ENCODE data around the gene CD200R1L. TPM values are rescaled to one million over a fixed set of nuclear protein-coding genes. Genes with fewer than 3 reads are reported as not detected.

The CD200R1L gene
- total RNA-seq, 5 donors from 2014 or later (not counting 1 experiment from before 2014, with no cell fraction given): not detected

GRCh38 chr3:112847692-112848091, 1.0 kb upstream of the CD200R1L start:
- peaks cover 24 to 33% (median 25%) of the 10 kb centered on the region in 3 donors for H3K9me3 Mint-ChIP-seq
- no peaks in the 10 kb centered on the region for H3K36me3 ChIP-seq (ENCODE audit: control insufficient read depth in 2 of 2, extremely low read depth in 1 of 2, insufficient read depth in 1 of 2, low read length in 1 of 2)
- H3K27ac Mint-ChIP-seq: peak overlapping the region; percentile 62 to 83
- H3K27ac ChIP-seq (ENCODE audit: low read length): peak overlapping the region; percentile 70
- ChIA-PET CTCF (no interaction called here), POLR2A (interaction anchor here in 1 of 2 donors (1.0 kb wide), 1 partner anchor 74 kb away, joined by 3 read pairs; no protein-coding TSS in a partner anchor)
- no peaks in the 10 kb centered on the region for H3K27me3 Mint-ChIP-seq
- peaks cover 23% of the 10 kb centered on the region for H3K36me3 Mint-ChIP-seq
- 0% methylated on average over 1 of the region's 3 CpGs for WGBS (ENCODE audit: insufficient coverage)
- peak in 28 of 35 experiments; percentile 5 to 48 (median 30) for DNase-seq
- H3K27me3 ChIP-seq (replicated peaks in 1 of 2; ENCODE audit: control insufficient read depth in 2 of 2, extremely low read depth in 1 of 2, insufficient read depth in 2 of 2, low read length in 1 of 2): no peaks in the 10 kb centered on the region
- ATAC-seq (replicated peaks in 1 of 4): peak in 3 of 4 experiments; percentile 73 to 84 (median 76)
- no peaks in the 10 kb centered on the region for H3K9me3 ChIP-seq
- H3K4me3 Mint-ChIP-seq: peak overlapping the region; percentile 1 to 41 (median 31)
- peaks cover 2 to 15% of the 10 kb centered on the region in 2 experiments for H3K4me1 ChIP-seq (ENCODE audit: control insufficient read depth in 1 of 2, extremely low read depth in 1 of 2, insufficient read depth in 2 of 2, low read length in 2 of 2)
- H3K4me3 ChIP-seq (ENCODE audit: control insufficient read depth in 1 of 2, extremely low read depth in 1 of 2, low read length in 1 of 2): no peak overlapping the region
- H3K4me1 Mint-ChIP-seq: peaks cover 24 to 32% (median 31%) of the 10 kb centered on the region in 3 donors

GRCh38 chr3:112845772-112846171, 892 bp downstream of the CD200R1L start:
- Histone ChIP-seq H3K27ac (ENCODE audit: low read length) (no peak overlapping the region), H3K9me3 (no peaks in the 10 kb centered on the region), H3K4me1 (ENCODE audit: control insufficient read depth in 1 of 2, extremely low read depth in 1 of 2, insufficient read depth in 2 of 2, low read length in 2 of 2) (peaks cover 2 to 15% of the 10 kb centered on the region in 2 experiments), H3K36me3 (ENCODE audit: control insufficient read depth in 2 of 2, extremely low read depth in 1 of 2, insufficient read depth in 1 of 2, low read length in 1 of 2) (no peaks in the 10 kb centered on the region), H3K27me3 (replicated peaks in 1 of 2; ENCODE audit: control insufficient read depth in 2 of 2, extremely low read depth in 1 of 2, insufficient read depth in 2 of 2, low read length in 1 of 2) (no peaks in the 10 kb centered on the region), H3K4me3 (ENCODE audit: control insufficient read depth in 1 of 2, extremely low read depth in 1 of 2, low read length in 1 of 2) (no peak overlapping the region)
- H3K9me3 Mint-ChIP-seq: peaks cover 11 to 25% (median 12%) of the 10 kb centered on the region in 3 donors
- no CpG with 5 or more reads among the region's 1 CpG for WGBS (ENCODE audit: insufficient coverage)
- POLR2A ChIA-PET: no interaction called here
- CTCF ChIA-PET: no interaction called here
- DNase-seq (no peak), ATAC-seq (replicated peaks in 1 of 4) (no peak)
- peaks cover 8% of the 10 kb centered on the region for H3K36me3 Mint-ChIP-seq
- H3K27me3 Mint-ChIP-seq: no peaks in the 10 kb centered on the region
- H3K4me1 Mint-ChIP-seq: peaks cover 24 to 32% (median 31%) of the 10 kb centered on the region in 3 donors
- no peak overlapping the region for H3K4me3 Mint-ChIP-seq
- no peak overlapping the region for H3K27ac Mint-ChIP-seq

DNA sequence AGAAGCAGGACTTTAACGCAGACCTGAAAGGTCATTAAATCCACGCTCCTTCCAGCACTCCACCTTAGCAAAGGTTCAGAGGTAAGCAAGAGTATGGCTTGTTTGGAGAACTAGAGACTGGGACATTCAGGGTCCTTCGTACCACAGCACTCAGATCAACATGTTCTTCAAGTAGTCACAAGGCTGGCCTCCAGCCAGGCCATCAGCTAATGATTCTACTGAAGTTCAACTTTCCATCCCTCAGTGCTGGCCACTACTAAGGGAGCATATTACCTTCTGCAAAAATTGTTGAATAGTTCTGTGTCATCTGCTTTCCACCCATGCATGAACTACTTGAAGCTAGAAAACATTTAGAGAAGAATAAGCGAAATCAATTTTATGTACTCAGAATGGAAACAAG, 17.6 kb downstream of the CD200R1L start:
- Mint-ChIP-seq H3K4me1 (no peaks in the 10 kb centered on the region), H3K9me3 (no peaks in the 10 kb centered on the region), H3K36me3 (no peaks in the 10 kb centered on the region), H3K27ac (no peak overlapping the region), H3K4me3 (no peak overlapping the region), H3K27me3 (no peaks in the 10 kb centered on the region)
- CTCF ChIA-PET: no interaction called here
- no CpG with 5 or more reads among the region's 4 CpGs for WGBS (ENCODE audit: insufficient coverage)
- H3K4me3 ChIP-seq (ENCODE audit: control insufficient read depth in 1 of 2, extremely low read depth in 1 of 2, low read length in 1 of 2): no peak overlapping the region
- no peaks in the 10 kb centered on the region for H3K36me3 ChIP-seq (ENCODE audit: control insufficient read depth in 2 of 2, extremely low read depth in 1 of 2, insufficient read depth in 1 of 2, low read length in 1 of 2)
- no peaks in the 10 kb centered on the region for H3K9me3 ChIP-seq
- no peak overlapping the region for H3K27ac ChIP-seq (ENCODE audit: low read length)
- POLR2A ChIA-PET: no interaction called here
- no peak for ATAC-seq (replicated peaks in 1 of 4)
- no peak for DNase-seq
- H3K27me3 ChIP-seq (replicated peaks in 1 of 2; ENCODE audit: control insufficient read depth in 2 of 2, extremely low read depth in 1 of 2, insufficient read depth in 2 of 2, low read length in 1 of 2): no peaks in the 10 kb centered on the region
- H3K4me1 ChIP-seq (ENCODE audit: control insufficient read depth in 1 of 2, extremely low read depth in 1 of 2, insufficient read depth in 2 of 2, low read length in 2 of 2): no peaks in the 10 kb centered on the region

DNA sequence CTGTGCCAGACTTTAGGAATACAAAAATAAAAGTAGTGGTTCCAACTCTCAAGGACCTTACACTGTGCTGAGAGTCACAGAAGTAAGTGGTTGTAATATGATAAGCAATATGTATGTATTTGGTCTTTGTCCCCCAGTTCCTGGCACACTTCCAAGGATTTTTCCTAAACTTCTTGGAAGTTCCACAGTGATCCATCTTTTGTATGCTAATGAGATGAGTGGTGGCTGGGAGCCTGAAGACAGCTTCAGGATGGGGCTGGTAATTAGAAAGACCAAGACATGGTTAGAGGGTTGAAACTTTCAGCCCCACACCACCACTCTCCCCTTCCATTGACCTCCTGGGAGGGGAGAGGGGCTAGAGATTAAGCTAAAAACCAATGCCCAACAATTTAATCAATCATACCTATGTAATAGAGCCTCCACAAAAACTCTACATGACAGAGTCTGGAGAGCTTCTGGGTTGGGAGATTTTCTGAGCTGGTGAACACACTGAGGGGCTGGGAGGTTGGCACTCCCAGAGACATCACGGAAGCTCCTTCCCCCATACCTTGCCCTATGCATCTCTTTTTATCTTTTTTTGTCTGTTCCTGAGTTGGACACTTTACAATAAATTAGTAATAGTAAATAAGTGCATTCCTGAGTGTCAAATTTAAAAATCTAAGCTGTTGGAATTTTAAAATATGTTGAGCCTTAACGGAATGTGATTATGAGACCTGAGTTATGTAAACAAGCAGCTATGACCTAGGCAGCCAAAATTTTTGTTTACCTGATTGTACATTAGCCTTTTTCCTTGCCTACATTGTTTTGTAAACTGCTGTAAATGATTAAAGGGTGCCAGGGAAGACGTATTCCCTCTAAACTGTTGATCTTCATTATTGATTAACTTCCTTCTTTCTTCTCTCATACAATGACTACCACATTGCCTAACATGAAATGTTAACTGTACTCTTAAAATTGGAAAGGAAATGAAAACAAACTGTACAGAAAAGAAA, 24.3 kb downstream of the CD200R1L start:
- no peak for DNase-seq
- ChIA-PET CTCF (interaction anchor here in 1 of 2 donors (0.6 kb wide), 1 partner anchor 693 kb away, joined by 3 read pairs; no protein-coding TSS in a partner anchor), POLR2A (no interaction called here)
- Histone ChIP-seq H3K9me3 (no peaks in the 10 kb centered on the region), H3K4me1 (ENCODE audit: control insufficient read depth in 1 of 2, extremely low read depth in 1 of 2, insufficient read depth in 2 of 2, low read length in 2 of 2) (no peaks in the 10 kb centered on the region), H3K36me3 (ENCODE audit: control insufficient read depth in 2 of 2, extremely low read depth in 1 of 2, insufficient read depth in 1 of 2, low read length in 1 of 2) (no peaks in the 10 kb centered on the region), H3K4me3 (ENCODE audit: control insufficient read depth in 1 of 2, extremely low read depth in 1 of 2, low read length in 1 of 2) (no peak overlapping the region), H3K27me3 (replicated peaks in 1 of 2; ENCODE audit: control insufficient read depth in 2 of 2, extremely low read depth in 1 of 2, insufficient read depth in 2 of 2, low read length in 1 of 2) (no peaks in the 10 kb centered on the region), H3K27ac (ENCODE audit: low read length) (no peak overlapping the region)
- peaks cover 0 to 4% (median 0%) of the 10 kb centered on the region in 3 donors for H3K4me1 Mint-ChIP-seq
- no CpG with 5 or more reads among the region's 3 CpGs for WGBS (ENCODE audit: insufficient coverage)
- no peak overlapping the region for H3K27ac Mint-ChIP-seq
- H3K27me3 Mint-ChIP-seq: no peaks in the 10 kb centered on the region
- no peak overlapping the region for H3K4me3 Mint-ChIP-seq
- H3K9me3 Mint-ChIP-seq: peaks cover 0 to 4% (median 0%) of the 10 kb centered on the region in 3 donors
- H3K36me3 Mint-ChIP-seq: peaks cover 4% of the 10 kb centered on the region
- ATAC-seq (replicated peaks in 1 of 4): no peak

- POLR2A ChIA-PET: no interaction called here
- DNase-seq: no peak
Measured at GRCh38 chr3:112818289-112818688, 28.4 kb downstream of the CD200R1L start.

DNA sequence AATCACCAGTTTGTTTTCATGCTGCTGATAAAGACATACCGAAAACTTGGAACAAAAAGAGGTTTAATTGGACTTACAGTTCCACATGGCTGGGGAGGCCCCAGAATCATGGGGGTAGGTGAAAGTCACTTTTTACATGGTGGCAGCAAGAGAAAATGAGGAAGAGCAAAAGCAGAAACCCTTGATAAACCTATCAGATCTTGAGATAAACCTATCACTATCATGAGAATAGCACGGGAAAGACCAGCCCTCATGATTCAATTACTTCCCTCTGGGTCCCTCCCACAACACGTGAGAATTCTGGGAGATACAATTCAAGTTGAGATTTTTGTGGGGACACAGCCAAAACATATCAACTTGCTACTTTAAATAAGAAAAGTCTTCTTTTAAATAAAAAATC, 28.9 kb downstream of the CD200R1L start:
- no peak for DNase-seq
- no peak overlapping the region for H3K27ac Mint-ChIP-seq
- peaks cover 0 to 4% of the 10 kb centered on the region in 2 donors for H3K27me3 Mint-ChIP-seq
- no CpG with 5 or more reads among the region's 3 CpGs for WGBS (ENCODE audit: insufficient coverage)
- H3K4me3 ChIP-seq (ENCODE audit: control insufficient read depth in 1 of 2, extremely low read depth in 1 of 2, low read length in 1 of 2): no peak overlapping the region
- H3K4me1 Mint-ChIP-seq: peaks cover 8 to 21% (median 18%) of the 10 kb centered on the region in 3 donors
- H3K4me3 Mint-ChIP-seq: no peak overlapping the region
- H3K9me3 ChIP-seq: no peaks in the 10 kb centered on the region
- H3K4me1 ChIP-seq (ENCODE audit: control insufficient read depth in 1 of 2, extremely low read depth in 1 of 2, insufficient read depth in 2 of 2, low read length in 2 of 2): peaks cover 4% of the 10 kb centered on the region in 2 experiments
- H3K36me3 ChIP-seq (ENCODE audit: control insufficient read depth in 2 of 2, extremely low read depth in 1 of 2, insufficient read depth in 1 of 2, low read length in 1 of 2): no peaks in the 10 kb centered on the region
- no peak for ATAC-seq (replicated peaks in 1 of 4)
- H3K27me3 ChIP-seq (replicated peaks in 1 of 2; ENCODE audit: control insufficient read depth in 2 of 2, extremely low read depth in 1 of 2, insufficient read depth in 2 of 2, low read length in 1 of 2): no peaks in the 10 kb centered on the region
- ChIA-PET CTCF (no interaction called here), POLR2A (no interaction called here)
- peaks cover 4% of the 10 kb centered on the region for H3K36me3 Mint-ChIP-seq
- H3K9me3 Mint-ChIP-seq: peaks cover 0 to 4% (median 0%) of the 10 kb centered on the region in 3 donors
- H3K27ac ChIP-seq (ENCODE audit: low read length): no peak overlapping the region

More at GRCh38 chr3:112818289-112818688, 28.4 kb downstream of the CD200R1L start:
- Histone ChIP-seq H3K27ac (ENCODE audit: low read length) (no peak overlapping the region), H3K27me3 (replicated peaks in 1 of 2; ENCODE audit: control insufficient read depth in 2 of 2, extremely low read depth in 1 of 2, insufficient read depth in 2 of 2, low read length in 1 of 2) (no peaks in the 10 kb centered on the region), H3K4me1 (ENCODE audit: control insufficient read depth in 1 of 2, extremely low read depth in 1 of 2, insufficient read depth in 2 of 2, low read length in 2 of 2) (peaks cover 4% of the 10 kb centered on the region in 2 experiments), H3K36me3 (ENCODE audit: control insufficient read depth in 2 of 2, extremely low read depth in 1 of 2, insufficient read depth in 1 of 2, low read length in 1 of 2) (no peaks in the 10 kb centered on the region), H3K4me3 (ENCODE audit: control insufficient read depth in 1 of 2, extremely low read depth in 1 of 2, low read length in 1 of 2) (no peak overlapping the region), H3K9me3 (no peaks in the 10 kb centered on the region)
- CTCF ChIA-PET: interaction anchor here (0.8 to 1.6 kb wide), 2 partner anchors 10 to 175 kb away, joined by 3 to 4 read pairs; no protein-coding TSS in a partner anchor
- Mint-ChIP-seq H3K4me1 (peaks cover 6 to 18% (median 14%) of the 10 kb centered on the region in 3 donors), H3K9me3 (peaks cover 0 to 4% (median 0%) of the 10 kb centered on the region in 3 donors), H3K27me3 (peaks cover 0 to 2% of the 10 kb centered on the region in 2 donors), H3K4me3 (no peak overlapping the region), H3K27ac (no peak overlapping the region), H3K36me3 (peaks cover 4% of the 10 kb centered on the region)
- no CpG with 5 or more reads among the region's 1 CpG for WGBS (ENCODE audit: insufficient coverage)
- no peak for ATAC-seq (replicated peaks in 1 of 4)

Data from T-cell (primary cell).